Lung (tissue), 12 donors: ENCODE results near the gene CDKL5. TPM values are rescaled to one million over a fixed set of nuclear protein-coding genes. Genes with fewer than 3 reads are reported as not detected.

Experiments used
- ATAC-seq: fragments of 200-7000 bp; cut with Tn5 transposase; one replicate; pipeline ENCODE4 v1.9.1; 2020; ENCODE audit warnings: moderate number of reproducible peaks; ENCODE audit not compliant: insufficient read depth, low FRiP score
- DNase-seq, 3 donors: peaks; one replicate each; pipeline ENCODE4 v3.0.0-alpha.2; 2013 to 2017
- H3K27ac ChIP-seq, 2 donors: one replicate each; pipeline ENCODE4 v1.5.1; 2013; ENCODE audit warnings: mild to moderate bottlenecking in 2 of 2, moderate library complexity in 2 of 2, control low read depth in 1 of 2, inconsistent platforms in 1 of 2, low read depth in 1 of 2, low read length in 1 of 2
- H3K27me3 ChIP-seq, 3 donors: one replicate each; pipeline ENCODE4 v1.5.1; 2013; ENCODE audit warnings: low read length in 2 of 3; ENCODE audit not compliant: control insufficient read depth in 3 of 3, insufficient read depth in 3 of 3
- H3K36me3 ChIP-seq, 4 donors: one replicate each; pipeline ENCODE4 v1.5.1; 2013; ENCODE audit warnings: low read length in 4 of 4, mild to moderate bottlenecking in 1 of 4, moderate library complexity in 1 of 4; ENCODE audit not compliant: control insufficient read depth in 4 of 4, insufficient read depth in 4 of 4
- H3K4me1 ChIP-seq, 5 donors: one replicate each; pipeline ENCODE4 v1.5.1; 2013; ENCODE audit warnings: low read length in 5 of 5, mild to moderate bottlenecking in 2 of 5, moderate library complexity in 1 of 5; ENCODE audit not compliant: control insufficient read depth in 5 of 5, insufficient read depth in 5 of 5
- H3K4me3 ChIP-seq: one replicate; pipeline ENCODE4 v1.5.1; 2013; ENCODE audit warnings: mild to moderate bottlenecking, control low read depth, moderate library complexity
- H3K9ac ChIP-seq, 2 donors: one replicate each; pipeline ENCODE4 v1.5.1; 2013; ENCODE audit warnings: low read length in 2 of 2, control low read depth in 1 of 2; ENCODE audit not compliant: insufficient read depth in 1 of 2
- H3K9me3 ChIP-seq, 4 donors: one replicate each; pipeline ENCODE4 v1.5.1; 2013; ENCODE audit warnings: low read length in 3 of 4, mild to moderate bottlenecking in 1 of 4, moderate library complexity in 1 of 4; ENCODE audit not compliant: control insufficient read depth in 4 of 4, insufficient read depth in 3 of 4
- whole genome bisulfite sequencing, 2 donors: extraction: QIAGEN DNeasy Blood & Tissue Kit; methylation state at CpG; one replicate each; pipeline ENCODE4 v1.1.7; 2013; 5-methylcytosine and 5-hydroxymethylcytosine counted together
- polyA plus RNA-seq, 2 donors: library from polyadenylated mRNA; stranded (reverse); fragments of 200-250 nt; gene quantifications; one replicate each; pipeline ENCODE4 v1.2.1, GENCODE V29; 2013
- total RNA-seq, 2 donors: library from RNA; depleted of rRNA in 1 of 2; stranded (reverse); fragments of >200 nt in 1 of 2; gene quantifications; one replicate each; pipeline ENCODE4 v1.2.1, GENCODE V29; 2014 to 2021
- TF ChIP-seq, protein P1 (sequence below): IDR thresholded peaks from 2 replicates; pipeline ENCODE4 v1.5.1; 2012; ENCODE audit warnings: mild to moderate bottlenecking; ENCODE audit errors: control extremely low read depth, extremely low read depth
- donor health status: control.
- donor health status: control.
- donor health status: Bipolar disorder and iron deficiency.
- donor health status: healthy.
- donor health status: DM: yes; HTN: yes; CAD: no.

CDKL5 gene
- total and polyA plus RNA-seq, 4 donors: 3.2 to 37.3 (median 16.3) TPM

GRCh38 chrX:18534949-18535348, 109.5 kb downstream of the CDKL5 start:
- Histone ChIP-seq H3K36me3 (no peaks in the 10 kb centered on the region), H3K4me1 (no peaks in the 10 kb centered on the region), H3K9ac (no peak overlapping the region), H3K4me3 (no peak overlapping the region), H3K27ac (no peak overlapping the region), H3K9me3 (no peaks in the 10 kb centered on the region), H3K27me3 (peaks cover 0 to 13% (median 0%) of the 10 kb centered on the region in 3 donors)
- DNase-seq: no peak
- ATAC-seq: no peak
- TF ChIP-seq, protein P1, sequence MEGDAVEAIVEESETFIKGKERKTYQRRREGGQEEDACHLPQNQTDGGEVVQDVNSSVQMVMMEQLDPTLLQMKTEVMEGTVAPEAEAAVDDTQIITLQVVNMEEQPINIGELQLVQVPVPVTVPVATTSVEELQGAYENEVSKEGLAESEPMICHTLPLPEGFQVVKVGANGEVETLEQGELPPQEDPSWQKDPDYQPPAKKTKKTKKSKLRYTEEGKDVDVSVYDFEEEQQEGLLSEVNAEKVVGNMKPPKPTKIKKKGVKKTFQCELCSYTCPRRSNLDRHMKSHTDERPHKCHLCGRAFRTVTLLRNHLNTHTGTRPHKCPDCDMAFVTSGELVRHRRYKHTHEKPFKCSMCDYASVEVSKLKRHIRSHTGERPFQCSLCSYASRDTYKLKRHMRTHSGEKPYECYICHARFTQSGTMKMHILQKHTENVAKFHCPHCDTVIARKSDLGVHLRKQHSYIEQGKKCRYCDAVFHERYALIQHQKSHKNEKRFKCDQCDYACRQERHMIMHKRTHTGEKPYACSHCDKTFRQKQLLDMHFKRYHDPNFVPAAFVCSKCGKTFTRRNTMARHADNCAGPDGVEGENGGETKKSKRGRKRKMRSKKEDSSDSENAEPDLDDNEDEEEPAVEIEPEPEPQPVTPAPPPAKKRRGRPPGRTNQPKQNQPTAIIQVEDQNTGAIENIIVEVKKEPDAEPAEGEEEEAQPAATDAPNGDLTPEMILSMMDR: no peak
- 65 to 76% methylated on average over 2 of the region's 2 CpGs for WGBS, 2 donors

GRCh38 chrX:18537068-18537467, 111.7 kb downstream of the CDKL5 start:
- TF ChIP-seq, protein P1: no peak
- no peak for ATAC-seq
- Histone ChIP-seq H3K27me3 (peaks cover 0 to 8% (median 0%) of the 10 kb centered on the region in 3 donors), H3K27ac (no peak overlapping the region), H3K4me3 (no peak overlapping the region), H3K9ac (no peak overlapping the region), H3K36me3 (no peaks in the 10 kb centered on the region), H3K4me1 (no peaks in the 10 kb centered on the region), H3K9me3 (peaks cover 0 to 1% (median 0%) of the 10 kb centered on the region in 4 donors)
- DNase-seq: no peak
- whole genome bisulfite sequencing, 2 donors: 76 to 78% methylated on average over 2 of the region's 2 CpGs

DNA sequence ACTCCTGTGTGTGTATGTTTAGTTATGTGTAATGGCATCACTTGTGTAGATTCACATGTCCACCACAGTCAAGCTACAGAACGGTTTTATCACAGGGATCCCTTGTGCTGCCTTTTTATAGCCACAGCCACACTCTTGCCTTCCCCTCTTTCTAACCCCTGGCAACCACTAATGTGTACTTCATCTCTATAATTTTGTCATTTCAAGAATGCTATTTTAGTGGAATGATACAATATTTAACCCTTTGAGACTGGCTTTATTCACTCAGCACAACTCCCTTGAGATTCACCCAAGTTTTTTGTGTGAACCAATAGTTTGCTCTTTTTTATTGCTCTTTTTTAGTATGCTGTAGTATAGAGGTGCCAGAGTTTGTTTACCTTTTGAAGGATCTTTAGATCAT, 112.1 kb downstream of the CDKL5 start:
- Histone ChIP-seq H3K4me3 (no peak overlapping the region), H3K27me3 (peaks cover 0 to 8% (median 2%) of the 10 kb centered on the region in 3 donors), H3K9ac (no peak overlapping the region), H3K36me3 (no peaks in the 10 kb centered on the region), H3K27ac (no peak overlapping the region), H3K4me1 (no peaks in the 10 kb centered on the region), H3K9me3 (peaks cover 0 to 2% (median 0%) of the 10 kb centered on the region in 4 donors)
- no peak for ATAC-seq
- TF ChIP-seq, protein P1: no peak
- WGBS, 2 donors: 61 to 83% methylated on average over 1 of the region's 1 CpG
- no peak for DNase-seq

DNA sequence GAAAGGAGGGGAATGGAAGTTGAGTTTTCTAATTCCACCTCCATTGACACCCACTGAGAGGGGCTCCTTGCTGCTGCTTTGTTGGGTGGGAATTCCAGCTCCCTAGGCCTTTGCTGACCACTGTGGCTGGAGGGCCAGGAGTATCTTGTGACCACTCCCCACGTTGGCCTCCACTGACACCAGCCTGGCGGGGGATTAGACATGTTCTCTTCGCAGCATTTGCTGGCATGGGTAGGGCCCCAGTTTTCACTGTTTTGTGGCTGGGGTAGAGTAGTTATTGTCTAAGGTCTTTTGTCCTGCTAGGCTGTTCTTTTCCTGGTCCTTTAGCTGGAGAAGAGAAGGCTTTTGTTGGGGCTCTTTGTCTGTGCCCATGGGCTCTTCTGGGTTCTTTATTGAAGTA, 116.7 kb downstream of the CDKL5 start:
- no peak overlapping the region for H3K27ac ChIP-seq
- H3K9me3 ChIP-seq: peaks cover 0 to 4% (median 0%) of the 10 kb centered on the region in 4 donors
- TF ChIP-seq, protein P1: no peak
- H3K4me3 ChIP-seq: no peak overlapping the region
- peaks cover 0 to 17% (median 3%) of the 10 kb centered on the region in 3 donors for H3K27me3 ChIP-seq
- DNase-seq: no peak
- WGBS, 2 donors: 76 to 100% methylated on average over 3 of the region's 3 CpGs
- no peaks in the 10 kb centered on the region for H3K4me1 ChIP-seq
- H3K36me3 ChIP-seq: no peaks in the 10 kb centered on the region
- no peak for ATAC-seq
- H3K9ac ChIP-seq: no peak overlapping the region
